ENCODE measurements around the gene POP7.
"Not testable (repeated sequence)": the region's sequence is repeated elsewhere in the genome, so short reads cannot be mapped to it uniquely, and the experiment has no call there.

Gene POP7

GRCh38 chr7:100692578-100692961, 13.4 kb upstream of the POP7 start:
- no peak for DNase-seq (ENCODE audit: low spot score)

GRCh38 chr7:100693312-100694097, 12.4 kb upstream of the POP7 start:
- DNase-seq (ENCODE audit: low spot score) = no peak

GRCh38 chr7:100694098-100694745, 11.7 kb upstream of the POP7 start, which contains the start of gene GIGYF1:
Gene GIGYF1 (minus strand): TSS chr7:100694250. CDS start chr7:100688238, 6,012 bp downstream.
- peak; percentile 98 for DNase-seq (ENCODE audit: low spot score)

- no peak for DNase-seq (ENCODE audit: low spot score)
Measured at GRCh38 chr7:100696123-100696521, 9.8 kb upstream of the POP7 start.

- no peak for DNase-seq (ENCODE audit: low spot score)
Measured at GRCh38 chr7:100699018-100699417, 6.9 kb upstream of the POP7 start.

- not testable (repeated sequence) for DNase-seq (ENCODE audit: low spot score)
Measured at GRCh38 chr7:100701089-100701488, 4.8 kb upstream of the POP7 start.

- peak; percentile 89 for DNase-seq (ENCODE audit: low spot score)
Measured at GRCh38 chr7:100705320-100705752, 585 bp upstream of the POP7 start.

- no peak for DNase-seq (ENCODE audit: low spot score)
Measured at GRCh38 chr7:100706672-100707311, 871 bp downstream of the POP7 start.

- DNase-seq (ENCODE audit: low spot score) = no peak
Measured at GRCh38 chr7:100708395-100708794, 2.5 kb downstream of the POP7 start.

GRCh38 chr7:100710452-100710851, 4.5 kb downstream of the POP7 start:
- DNase-seq (ENCODE audit: low spot score) = no peak

- DNase-seq (ENCODE audit: low spot score) = no peak
Measured at GRCh38 chr7:100711369-100711768, 5.4 kb downstream of the POP7 start.

GRCh38 chr7:100714725-100715124, 8.8 kb downstream of the POP7 start:
- no peak for DNase-seq (ENCODE audit: low spot score)

GRCh38 chr7:100717073-100717472, 11.2 kb downstream of the POP7 start:
- not testable (repeated sequence) for DNase-seq (ENCODE audit: low spot score)

GRCh38 chr7:100719523-100720278, 13.8 kb downstream of the POP7 start:
- DNase-seq (ENCODE audit: low spot score) = no peak

GRCh38 chr7:100720279-100720670, 14.4 kb downstream of the POP7 start, which contains the start of gene EPO:
Gene EPO (plus strand): TSS chr7:100720468. CDS start chr7:100720981, 513 bp downstream.
- DNase-seq (ENCODE audit: low spot score) = peak; percentile 43

- DNase-seq (ENCODE audit: low spot score) = peak; percentile 44
Measured at GRCh38 chr7:100720671-100721504, 15.0 kb downstream of the POP7 start.

GRCh38 chr7:100721505-100721812, 15.5 kb downstream of the POP7 start:
- DNase-seq (ENCODE audit: low spot score) = no peak

GRCh38 chr7:100722480-100723212, 16.7 kb downstream of the POP7 start:
- no peak for DNase-seq (ENCODE audit: low spot score)

GRCh38 chr7:100723732-100724275, 17.9 kb downstream of the POP7 start:
- DNase-seq (ENCODE audit: low spot score) = no peak

GRCh38 chr7:100724364-100724763, 18.4 kb downstream of the POP7 start:
- DNase-seq (ENCODE audit: low spot score) = not testable (repeated sequence)

Data from HuH-7.5 (cell line).